MM.1S (cell line): ENCODE results near the gene MTO1.
"Not testable (repeated sequence)": the region's sequence is repeated elsewhere in the genome, so short reads cannot be mapped to it uniquely, and the experiment has no call there.

Experiments
- DNase-seq: peaks from one replicate; pipeline ENCODE4 v3.0.0-alpha.2; 2015
- H2AFZ ChIP-seq: fragments of 300-600 bp; sonication (generic); 2 replicates; pipeline ENCODE4 v1.6.0; 2016; ENCODE audit warnings: antibody characterized with exemption, low read length
- H3F3A ChIP-seq: fragments of 300-600 bp; sonication (generic); 2 replicates; pipeline ENCODE4 v1.6.1; 2016; ENCODE audit warnings: mild to moderate bottlenecking, antibody characterized with exemption, low read length, moderate library complexity, mixed read lengths; ENCODE audit not compliant: insufficient read depth
- H3K27ac ChIP-seq: fragments of 300-600 bp; sonication (generic); 2 replicates; pipeline ENCODE4 v1.5.1; 2016; ENCODE audit warnings: mild to moderate bottlenecking, low read length
- H3K27me3 ChIP-seq: fragments of 300-600 bp; sonication (generic); replicated peaks from 2 replicates; pipeline ENCODE4 v1.6.0; 2016; ENCODE audit warnings: low read length; ENCODE audit not compliant: insufficient read depth
- H3K36me3 ChIP-seq: fragments of 300-600 bp; sonication (generic); replicated peaks from 2 replicates; pipeline ENCODE4 v1.6.1; 2016; ENCODE audit warnings: mild to moderate bottlenecking, low read length, mixed read lengths; ENCODE audit not compliant: insufficient read depth
- H3K4me1 ChIP-seq: fragments of 300-600 bp; sonication (generic); 2 replicates; pipeline ENCODE4 v1.6.1; 2016; ENCODE audit warnings: low read length, mixed read lengths
- H3K4me2 ChIP-seq: fragments of 300-600 bp; sonication (generic); 2 replicates; pipeline ENCODE4 v1.6.0; 2016; ENCODE audit warnings: low read depth, low read length
- H3K4me3 ChIP-seq: fragments of 300-600 bp; sonication (generic); 2 replicates; pipeline ENCODE4 v1.5.1; 2016; ENCODE audit warnings: low read length, mixed read lengths
- H3K79me2 ChIP-seq: fragments of 300-600 bp; sonication (generic); 2 replicates; pipeline ENCODE4 v1.6.1; 2016; ENCODE audit warnings: mixed run types, low read length, mixed read lengths
- H3K9ac ChIP-seq: fragments of 300-600 bp; sonication (generic); 2 replicates; pipeline ENCODE4 v1.6.1; 2016; ENCODE audit warnings: low read length, mixed read lengths
- H3K9me2 ChIP-seq: fragments of 300-600 bp; sonication (generic); replicated peaks from 2 replicates; pipeline ENCODE4 v1.6.1; 2016; ENCODE audit warnings: mild to moderate bottlenecking, low read length, mixed read lengths; ENCODE audit not compliant: insufficient read depth
- H3K9me3 ChIP-seq: fragments of 300-600 bp; sonication (generic); replicated peaks from 2 replicates; pipeline ENCODE4 v1.6.1; 2016; ENCODE audit warnings: mild to moderate bottlenecking, low read length, mixed read lengths; ENCODE audit not compliant: insufficient read depth
- H4K20me1 ChIP-seq: fragments of 300-600 bp; sonication (generic); 2 replicates; pipeline ENCODE4 v1.6.1; 2016; ENCODE audit warnings: mild to moderate bottlenecking, low read length, moderate library complexity, mixed read lengths; ENCODE audit not compliant: insufficient read depth
- EZH2 ChIP-seq: fragments of 300-600 bp; sonication (generic); optimal IDR thresholded peaks from 2 replicates; pipeline ENCODE3; 2017; ENCODE audit warnings: low read depth, mild to moderate bottlenecking, antibody characterized with exemption, low read length, mixed read lengths
- EZH2phosphoT487 ChIP-seq: fragments of 300-600 bp; sonication (generic); IDR thresholded peaks from 2 replicates; pipeline ENCODE4 v1.6.1; 2018; ENCODE audit warnings: antibody characterized with exemption, low read length
- TF ChIP-seq, protein P1 (sequence below): fragments of 300-600 bp; sonication (generic); IDR thresholded peaks from 2 replicates; pipeline ENCODE4 v1.5.1; 2016; ENCODE audit warnings: antibody characterized with exemption, low read length, mixed read lengths

MTO1 gene

DNA sequence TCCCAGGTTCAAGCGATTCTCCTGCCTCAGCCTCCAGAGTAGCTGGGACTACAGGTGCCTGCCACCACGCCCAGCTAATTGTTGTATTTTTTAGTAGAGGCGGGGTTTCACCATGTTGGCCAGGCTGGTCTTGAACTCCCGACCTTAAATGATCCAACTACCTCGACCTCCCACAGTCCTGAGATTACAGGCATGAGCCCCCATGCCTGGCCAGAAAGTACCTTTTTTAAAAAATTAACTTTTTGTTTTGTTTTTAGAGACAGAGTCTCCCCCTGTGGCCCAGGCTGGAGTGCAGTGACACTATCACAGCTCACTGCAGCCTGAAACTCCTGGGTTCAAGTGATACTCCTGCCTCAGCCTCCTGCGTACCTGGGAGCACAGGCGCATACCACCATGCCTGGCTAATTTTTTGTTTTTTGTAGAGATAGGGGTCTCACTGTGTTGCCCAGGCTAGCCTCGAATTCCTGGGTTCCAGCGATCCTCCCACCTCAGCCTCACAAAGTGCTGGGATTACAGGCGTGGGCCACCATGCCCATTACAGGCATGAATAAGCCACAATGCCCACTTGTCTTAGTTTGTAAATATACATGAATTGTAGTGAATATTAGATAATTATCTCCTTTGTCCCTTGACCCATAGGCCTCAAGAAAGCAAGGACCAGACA lies 76.7 kb downstream of the MTO1 start:
- Histone ChIP-seq H3K9me2 (no peaks in the 10 kb centered on the region), H3K36me3 (no peaks in the 10 kb centered on the region), H3K4me2 (no peak overlapping the region), H3K4me3 (no peak overlapping the region), H2AFZ (no peak overlapping the region), H3K27me3 (no peaks in the 10 kb centered on the region), H3K27ac (no peak overlapping the region), H3K9me3 (no peaks in the 10 kb centered on the region), H3K4me1 (no peaks in the 10 kb centered on the region), H3K9ac (no peak overlapping the region), H3K79me2 (no peaks in the 10 kb centered on the region), H4K20me1 (no peaks in the 10 kb centered on the region), H3F3A (no peaks in the 10 kb centered on the region)
- DNase-seq, result no peak
- no peak for TF ChIP-seq EZH2
- TF ChIP-seq, protein P1, sequence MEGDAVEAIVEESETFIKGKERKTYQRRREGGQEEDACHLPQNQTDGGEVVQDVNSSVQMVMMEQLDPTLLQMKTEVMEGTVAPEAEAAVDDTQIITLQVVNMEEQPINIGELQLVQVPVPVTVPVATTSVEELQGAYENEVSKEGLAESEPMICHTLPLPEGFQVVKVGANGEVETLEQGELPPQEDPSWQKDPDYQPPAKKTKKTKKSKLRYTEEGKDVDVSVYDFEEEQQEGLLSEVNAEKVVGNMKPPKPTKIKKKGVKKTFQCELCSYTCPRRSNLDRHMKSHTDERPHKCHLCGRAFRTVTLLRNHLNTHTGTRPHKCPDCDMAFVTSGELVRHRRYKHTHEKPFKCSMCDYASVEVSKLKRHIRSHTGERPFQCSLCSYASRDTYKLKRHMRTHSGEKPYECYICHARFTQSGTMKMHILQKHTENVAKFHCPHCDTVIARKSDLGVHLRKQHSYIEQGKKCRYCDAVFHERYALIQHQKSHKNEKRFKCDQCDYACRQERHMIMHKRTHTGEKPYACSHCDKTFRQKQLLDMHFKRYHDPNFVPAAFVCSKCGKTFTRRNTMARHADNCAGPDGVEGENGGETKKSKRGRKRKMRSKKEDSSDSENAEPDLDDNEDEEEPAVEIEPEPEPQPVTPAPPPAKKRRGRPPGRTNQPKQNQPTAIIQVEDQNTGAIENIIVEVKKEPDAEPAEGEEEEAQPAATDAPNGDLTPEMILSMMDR, result no peak
- no peak for TF ChIP-seq EZH2phosphoT487

DNA sequence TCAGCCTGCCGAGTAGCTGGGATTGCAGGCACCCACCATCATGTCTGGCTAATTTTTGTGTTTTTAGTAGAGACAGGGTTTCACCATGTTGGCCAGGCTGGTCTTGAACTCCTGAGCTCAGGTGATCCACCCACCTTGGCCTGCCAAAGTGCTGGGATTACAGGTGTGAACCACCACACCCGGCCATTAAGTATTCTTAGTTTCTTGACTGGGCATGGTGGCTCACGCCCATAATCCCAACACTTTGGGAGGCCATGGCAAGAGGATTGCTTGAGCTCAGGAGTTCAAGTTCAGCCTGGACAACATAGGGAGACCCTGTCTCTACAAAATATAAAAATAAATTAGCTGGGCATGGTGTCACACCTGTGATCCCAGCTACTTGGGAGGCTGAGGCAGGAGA lies 80.9 kb downstream of the MTO1 start:
- DNase-seq, H3K27me3 ChIP-seq, H3K9me2 ChIP-seq, H3K9ac ChIP-seq, H4K20me1 ChIP-seq, H3F3A ChIP-seq, H3K27ac ChIP-seq, H3K36me3 ChIP-seq, H3K9me3 ChIP-seq, H2AFZ ChIP-seq, H3K4me1 ChIP-seq, H3K4me2 ChIP-seq, H3K79me2 ChIP-seq, H3K4me3 ChIP-seq: not testable (repeated sequence)

GRCh38 chr6:73542891-73543290 lies 81.4 kb downstream of the MTO1 start:
- no peaks in the 10 kb centered on the region for H3K79me2 ChIP-seq
- TF ChIP-seq EZH2phosphoT487 (no peak), EZH2 (no peak)
- TF ChIP-seq, protein P1, result no peak
- H2AFZ ChIP-seq, result no peak overlapping the region
- no peaks in the 10 kb centered on the region for H3F3A ChIP-seq
- no peaks in the 10 kb centered on the region for H3K27me3 ChIP-seq
- no peak overlapping the region for H3K4me2 ChIP-seq
- no peak overlapping the region for H3K4me3 ChIP-seq
- H3K36me3 ChIP-seq, result no peaks in the 10 kb centered on the region
- no peak overlapping the region for H3K9ac ChIP-seq
- no peak for DNase-seq
- H4K20me1 ChIP-seq, result no peaks in the 10 kb centered on the region
- H3K4me1 ChIP-seq, result no peaks in the 10 kb centered on the region
- no peak overlapping the region for H3K27ac ChIP-seq
- no peaks in the 10 kb centered on the region for H3K9me3 ChIP-seq
- H3K9me2 ChIP-seq, result no peaks in the 10 kb centered on the region

DNA sequence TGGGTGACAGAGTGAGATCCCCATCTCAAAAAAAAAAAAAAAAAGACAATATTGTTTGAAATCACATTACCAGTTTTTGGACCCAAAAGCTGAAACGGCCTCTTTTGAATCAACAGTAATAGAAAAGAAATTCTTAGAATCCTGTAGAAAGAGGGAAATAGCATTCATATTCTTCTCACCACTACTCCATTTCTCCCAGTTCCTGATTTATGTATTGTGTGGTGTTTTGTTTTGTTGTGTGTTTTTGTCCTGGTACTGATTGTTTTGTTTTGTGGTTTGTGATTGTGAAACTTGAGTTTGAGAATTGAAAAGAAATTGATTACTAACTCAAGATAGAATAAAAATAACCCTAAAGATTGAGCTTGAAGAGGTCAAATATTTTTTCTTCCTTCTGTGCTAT lies 85.5 kb downstream of the MTO1 start:
- Histone ChIP-seq H4K20me1 (no peaks in the 10 kb centered on the region), H3K9ac (no peak overlapping the region), H3K9me3 (no peaks in the 10 kb centered on the region), H3K27me3 (no peaks in the 10 kb centered on the region), H3F3A (no peaks in the 10 kb centered on the region), H3K4me1 (no peaks in the 10 kb centered on the region), H3K79me2 (no peaks in the 10 kb centered on the region), H2AFZ (no peak overlapping the region), H3K4me2 (no peak overlapping the region), H3K36me3 (no peaks in the 10 kb centered on the region), H3K27ac (no peak overlapping the region), H3K4me3 (no peak overlapping the region), H3K9me2 (no peaks in the 10 kb centered on the region)
- DNase-seq, result no peak
- TF ChIP-seq, protein P1, result no peak
- TF ChIP-seq EZH2 (no peak), EZH2phosphoT487 (no peak)
